Activated T-helper 1 cell treated with anti-CD3 and anti-CD28 coated beads, Interleukin-12 subunit alpha, Interleukin-12 subunit beta, Interleukin-2, Interleukin-4 antibody, amounts not matched to agents 30 ng/mL and 10 ng/mL and 1 ng/mL, durations not matched to agents 14 hours and 24 hours and 36 hours (primary cell): ENCODE results near the gene SH2D6. TPM values are rescaled to one million over a fixed set of nuclear protein-coding genes. Genes with fewer than 3 reads are reported as not detected.
A peak's percentile ranks its signal among the peaks of the same experiment; 100 is the strongest.

Experiments
- DNase-seq: peaks from one replicate; pipeline ENCODE4 v3.0.0; 2021; ENCODE audit warnings: low spot score
- H3K27ac Mint-ChIP-seq: one replicate; pipeline ENCODE4 v1.8.0; 2021; ENCODE audit warnings: mild to moderate bottlenecking, mixed read lengths
- H3K27me3 Mint-ChIP-seq: one replicate; pipeline ENCODE4 v1.8.0; 2022; ENCODE audit warnings: mild to moderate bottlenecking, moderate library complexity, mixed read lengths; ENCODE audit not compliant: insufficient read depth
- H3K36me3 Mint-ChIP-seq: one replicate; pipeline ENCODE4 v1.8.0; 2021; ENCODE audit warnings: low read depth, mixed read lengths
- H3K4me1 Mint-ChIP-seq: one replicate; pipeline ENCODE4 v1.8.0; 2021; ENCODE audit warnings: low read depth, mixed read lengths
- H3K4me3 Mint-ChIP-seq: one replicate; pipeline ENCODE4 v1.8.0; 2021; ENCODE audit warnings: mild to moderate bottlenecking, moderate library complexity, mixed read lengths
- H3K9me3 Mint-ChIP-seq: one replicate; pipeline ENCODE4 v1.8.0; 2021; ENCODE audit warnings: mixed read lengths
- intact Hi-C: fragments of 100-400 bp; cut with micrococcal nuclease; formaldehyde crosslinking; loops from one replicate; pipeline ENCODE4 v1.15.1; 2024
- total RNA-seq: library from RNA; stranded (reverse); gene quantifications from 2 replicates; pipeline ENCODE4 v1.2.3, GENCODE V29; 2022

Gene SH2D6
- total RNA-seq, 1 donor from 2014 or later = 0.70 TPM

DNA sequence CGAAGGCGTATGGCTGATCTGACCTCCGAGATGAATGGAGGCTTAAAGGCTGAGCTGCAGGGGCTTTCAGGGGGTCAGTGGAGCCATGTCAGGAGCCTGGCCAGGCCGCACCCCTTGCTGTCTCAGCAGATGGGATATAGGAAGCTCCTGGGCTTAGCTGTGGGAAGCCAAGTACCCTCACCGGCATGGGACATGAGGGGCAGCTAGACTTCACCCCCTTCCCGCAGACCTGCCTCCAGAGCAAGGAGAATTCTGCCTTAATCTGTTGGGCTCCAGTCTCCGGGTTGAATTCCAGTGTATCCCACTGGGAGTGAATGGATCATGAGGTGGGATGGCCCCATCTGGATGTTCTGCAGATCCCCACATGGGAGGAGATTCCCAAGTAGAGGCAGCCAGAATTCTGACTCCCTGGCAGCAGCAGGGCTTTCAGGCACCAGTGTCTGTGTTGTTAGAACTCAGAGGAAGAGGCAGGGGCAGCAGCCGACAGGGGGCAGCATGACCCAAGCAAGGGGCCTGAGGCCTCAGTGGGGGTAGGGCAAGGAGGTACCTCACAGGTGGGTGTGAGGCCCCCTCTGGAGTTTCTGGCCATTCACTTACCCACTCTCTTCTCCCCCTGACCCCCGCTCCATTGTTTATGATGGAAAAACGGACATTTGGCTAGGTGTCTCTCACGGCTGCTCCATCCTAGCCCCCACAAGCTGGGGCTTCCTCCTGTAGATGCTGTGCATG, 27.4 kb upstream of the SH2D6 start:
- Mint-ChIP-seq H3K4me3 (no peak overlapping the region), H3K27me3 (no peaks in the 10 kb centered on the region), H3K27ac (no peak overlapping the region), H3K36me3 (peaks cover 19% of the 10 kb centered on the region), H3K9me3 (no peaks in the 10 kb centered on the region), H3K4me1 (peaks cover 21% of the 10 kb centered on the region)
- intact Hi-C loops = loop anchor here (1.0 kb wide), 2 partner anchors 29 to 161 kb away; no protein-coding TSS in a partner anchor
- peak; percentile 54 for DNase-seq

- no peak for DNase-seq
- H3K36me3 Mint-ChIP-seq = peaks cover 25% of the 10 kb centered on the region
- intact Hi-C loops = no loop called here
- peaks cover 39% of the 10 kb centered on the region for H3K4me1 Mint-ChIP-seq
- no peaks in the 10 kb centered on the region for H3K27me3 Mint-ChIP-seq
- no peak overlapping the region for H3K4me3 Mint-ChIP-seq
- no peaks in the 10 kb centered on the region for H3K9me3 Mint-ChIP-seq
- no peak overlapping the region for H3K27ac Mint-ChIP-seq
Measured at GRCh38 chr2:85393836-85394235, 24.7 kb upstream of the SH2D6 start.

DNA sequence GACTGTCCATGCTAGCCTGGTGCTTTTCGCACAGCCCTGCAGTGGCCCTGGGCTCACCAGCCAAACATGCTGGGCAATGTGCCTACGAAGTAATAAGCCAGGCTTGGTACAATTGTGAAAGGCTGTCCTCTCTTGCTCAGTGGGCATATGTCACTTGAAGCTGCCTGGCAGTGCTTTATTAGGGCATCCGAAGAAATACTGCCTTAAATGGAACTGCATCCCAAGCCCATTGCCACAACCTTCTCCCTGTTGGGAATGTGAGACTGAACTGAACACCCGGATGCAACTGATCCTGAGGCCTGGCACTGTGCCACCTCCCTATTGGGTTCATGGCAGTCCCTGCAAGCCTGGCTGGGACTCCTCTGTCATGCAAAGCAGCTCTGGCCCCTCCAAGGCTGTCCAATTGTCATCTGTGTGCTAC, 24.2 kb upstream of the SH2D6 start:
- DNase-seq = no peak
- H3K4me3 Mint-ChIP-seq = no peak overlapping the region
- intact Hi-C loops = no loop called here
- H3K4me1 Mint-ChIP-seq = peaks cover 39% of the 10 kb centered on the region
- no peak overlapping the region for H3K27ac Mint-ChIP-seq
- peaks cover 22% of the 10 kb centered on the region for H3K36me3 Mint-ChIP-seq
- no peaks in the 10 kb centered on the region for H3K27me3 Mint-ChIP-seq
- H3K9me3 Mint-ChIP-seq = no peaks in the 10 kb centered on the region

GRCh38 chr2:85394976-85395375, 23.5 kb upstream of the SH2D6 start:
- no peaks in the 10 kb centered on the region for H3K27me3 Mint-ChIP-seq
- no peak overlapping the region for H3K4me3 Mint-ChIP-seq
- H3K4me1 Mint-ChIP-seq = peaks cover 39% of the 10 kb centered on the region
- no peaks in the 10 kb centered on the region for H3K9me3 Mint-ChIP-seq
- H3K27ac Mint-ChIP-seq = no peak overlapping the region
- H3K36me3 Mint-ChIP-seq = peaks cover 16% of the 10 kb centered on the region
- no peak for DNase-seq
- intact Hi-C loops = no loop called here

DNA sequence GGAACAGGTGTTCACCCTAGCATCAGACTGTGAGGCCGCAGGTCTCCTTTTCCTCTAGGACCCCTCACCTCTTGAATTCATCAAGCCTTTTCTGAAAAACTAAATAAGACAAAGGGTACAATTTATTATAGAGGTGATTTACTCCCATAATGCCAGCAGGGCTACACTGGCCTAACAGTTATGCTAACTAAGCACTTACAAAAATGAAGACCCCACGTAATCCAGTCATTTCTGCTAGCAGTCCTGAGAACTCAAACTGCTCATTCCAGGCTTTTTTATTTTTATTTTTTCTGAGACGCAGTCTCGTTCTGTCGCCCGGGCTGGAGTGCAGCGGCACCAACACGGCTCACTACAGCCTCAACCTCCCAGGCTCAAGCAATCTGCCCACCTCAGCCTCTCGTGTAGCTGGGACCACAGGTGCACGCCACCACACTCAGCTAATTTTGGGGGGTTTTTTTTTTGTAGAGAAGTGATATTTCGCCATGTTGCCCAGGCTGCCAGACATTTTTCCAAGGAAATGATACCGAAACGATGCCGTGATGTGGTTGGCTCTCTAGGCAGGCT, 22.5 kb upstream of the SH2D6 start:
- Mint-ChIP-seq H3K4me1 (peaks cover 38% of the 10 kb centered on the region), H3K27ac (no peak overlapping the region), H3K9me3 (no peaks in the 10 kb centered on the region), H3K27me3 (no peaks in the 10 kb centered on the region), H3K36me3 (peaks cover 20% of the 10 kb centered on the region), H3K4me3 (no peak overlapping the region)
- DNase-seq = no peak
- intact Hi-C loops = no loop called here

- Mint-ChIP-seq H3K36me3 (peaks cover 22% of the 10 kb centered on the region), H3K27ac (peak overlapping the region; percentile 52), H3K27me3 (no peaks in the 10 kb centered on the region), H3K4me3 (no peak overlapping the region), H3K9me3 (no peaks in the 10 kb centered on the region), H3K4me1 (peaks cover 30% of the 10 kb centered on the region)
- intact Hi-C loops = no loop called here
- no peak for DNase-seq
Measured at GRCh38 chr2:85396531-85397470, 21.7 kb upstream of the SH2D6 start.

GRCh38 chr2:85397925-85398331, 20.6 kb upstream of the SH2D6 start:
- peaks cover 24% of the 10 kb centered on the region for H3K4me1 Mint-ChIP-seq
- H3K4me3 Mint-ChIP-seq = no peak overlapping the region
- intact Hi-C loops = no loop called here
- DNase-seq = no peak
- no peaks in the 10 kb centered on the region for H3K27me3 Mint-ChIP-seq
- no peak overlapping the region for H3K27ac Mint-ChIP-seq
- peaks cover 2% of the 10 kb centered on the region for H3K9me3 Mint-ChIP-seq
- H3K36me3 Mint-ChIP-seq = peaks cover 27% of the 10 kb centered on the region

DNA sequence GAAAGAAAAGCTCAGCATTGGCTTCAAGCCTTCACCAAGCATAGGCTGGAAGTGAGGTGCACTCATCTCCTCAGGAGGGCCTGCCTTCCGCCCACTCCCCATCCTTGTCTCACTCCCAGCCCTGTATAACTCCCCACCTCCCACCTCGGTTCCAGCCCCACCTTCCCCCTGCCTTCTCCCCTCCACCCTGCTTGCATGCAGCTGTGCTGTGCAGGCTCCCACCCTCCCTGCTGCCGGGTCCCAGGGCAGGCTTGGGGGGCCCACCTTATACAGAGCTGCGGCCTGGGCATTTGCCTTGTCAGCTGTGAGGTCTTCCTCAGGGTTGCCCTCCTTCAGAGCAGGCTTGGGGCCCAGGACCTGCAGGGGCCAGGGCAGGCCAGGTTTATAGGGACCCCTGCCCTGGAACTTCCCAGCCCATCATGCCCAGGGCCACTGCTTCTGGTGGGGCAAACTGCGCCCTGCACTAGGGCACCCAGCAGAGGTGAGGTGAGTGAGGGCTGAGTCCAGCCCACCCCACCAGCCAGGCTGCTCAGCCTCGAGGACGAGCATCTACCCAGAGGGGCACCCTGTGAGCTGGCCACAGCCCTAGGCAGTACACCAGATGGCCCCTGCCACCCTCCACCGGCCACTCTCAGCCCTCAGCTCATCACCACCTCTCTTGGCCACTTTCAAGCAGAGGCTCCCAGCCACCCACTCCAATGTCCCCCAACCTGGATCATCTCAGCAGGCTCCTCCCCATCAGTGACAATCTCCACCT, 19.9 kb upstream of the SH2D6 start:
- no peak for DNase-seq
- Mint-ChIP-seq H3K27me3 (no peaks in the 10 kb centered on the region), H3K9me3 (peaks cover 7% of the 10 kb centered on the region), H3K4me3 (no peak overlapping the region), H3K4me1 (peaks cover 18% of the 10 kb centered on the region), H3K36me3 (peaks cover 29% of the 10 kb centered on the region), H3K27ac (no peak overlapping the region)
- intact Hi-C loops = no loop called here

- Mint-ChIP-seq H3K36me3 (peaks cover 30% of the 10 kb centered on the region), H3K27ac (no peak overlapping the region), H3K4me3 (no peak overlapping the region), H3K9me3 (peaks cover 12% of the 10 kb centered on the region), H3K4me1 (peaks cover 18% of the 10 kb centered on the region), H3K27me3 (no peaks in the 10 kb centered on the region)
- intact Hi-C loops = no loop called here
- no peak for DNase-seq
Measured at GRCh38 chr2:85399183-85399455, 19.4 kb upstream of the SH2D6 start.

GRCh38 chr2:85400023-85400422, 18.5 kb upstream of the SH2D6 start:
- H3K27ac Mint-ChIP-seq = no peak overlapping the region
- DNase-seq = no peak

DNA sequence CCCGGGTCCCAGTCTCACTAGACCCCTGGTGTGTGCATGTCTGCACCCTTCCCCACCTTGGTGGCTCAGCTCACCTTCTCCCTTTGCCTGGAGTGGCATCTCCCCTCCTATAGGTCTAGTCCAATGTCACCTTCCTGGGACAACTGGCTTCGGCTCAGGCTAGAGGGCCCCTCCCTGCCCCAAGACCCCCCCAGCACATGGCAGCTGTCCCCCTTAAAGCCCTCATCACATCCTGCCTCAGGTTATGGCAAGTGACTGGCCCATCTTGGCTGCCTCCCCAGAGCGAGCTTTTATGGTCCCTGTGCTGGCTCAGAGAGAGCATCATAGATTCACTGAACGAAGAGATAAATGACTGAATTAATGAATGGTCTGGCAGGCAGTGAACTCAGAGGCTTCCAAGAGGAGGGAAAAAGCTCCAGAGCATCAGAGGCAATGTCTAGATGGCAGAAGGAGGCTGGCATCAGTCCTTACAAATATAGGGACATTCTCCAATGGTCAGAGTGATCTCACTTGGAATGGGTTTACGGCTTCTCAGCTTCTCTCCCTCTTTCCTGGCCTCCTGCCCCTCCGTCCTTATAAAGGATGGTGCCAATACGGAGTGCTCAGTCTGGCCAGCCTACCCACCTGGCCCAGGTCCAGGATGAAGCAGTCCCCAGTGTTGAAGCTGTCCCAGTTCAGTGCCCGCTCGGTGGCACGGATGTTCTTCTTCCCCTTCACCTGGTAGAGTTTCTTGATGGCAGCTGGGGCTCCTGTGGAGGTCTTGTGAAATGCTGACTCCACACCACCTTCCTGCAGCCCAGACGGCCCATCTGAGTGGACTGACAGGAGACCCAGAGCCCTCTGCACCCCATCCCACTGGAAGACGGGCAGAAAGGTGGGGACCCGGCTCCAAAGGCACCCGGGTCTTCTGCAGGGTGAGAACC, 17.7 kb upstream of the SH2D6 start:
- DNase-seq = no peak
- no peaks in the 10 kb centered on the region for H3K27me3 Mint-ChIP-seq
- intact Hi-C loops = no loop called here
- no peak overlapping the region for H3K4me3 Mint-ChIP-seq
- H3K4me1 Mint-ChIP-seq = peaks cover 29% of the 10 kb centered on the region
- H3K9me3 Mint-ChIP-seq = peaks cover 14% of the 10 kb centered on the region
- H3K27ac Mint-ChIP-seq = no peak overlapping the region
- H3K36me3 Mint-ChIP-seq = peaks cover 36% of the 10 kb centered on the region

More at GRCh38 chr2:85400023-85400422, 18.5 kb upstream of the SH2D6 start:
- Mint-ChIP-seq H3K4me1 (peaks cover 21% of the 10 kb centered on the region), H3K4me3 (no peak overlapping the region), H3K27me3 (no peaks in the 10 kb centered on the region), H3K9me3 (peaks cover 14% of the 10 kb centered on the region), H3K36me3 (peaks cover 32% of the 10 kb centered on the region)
- intact Hi-C loops = no loop called here

DNA sequence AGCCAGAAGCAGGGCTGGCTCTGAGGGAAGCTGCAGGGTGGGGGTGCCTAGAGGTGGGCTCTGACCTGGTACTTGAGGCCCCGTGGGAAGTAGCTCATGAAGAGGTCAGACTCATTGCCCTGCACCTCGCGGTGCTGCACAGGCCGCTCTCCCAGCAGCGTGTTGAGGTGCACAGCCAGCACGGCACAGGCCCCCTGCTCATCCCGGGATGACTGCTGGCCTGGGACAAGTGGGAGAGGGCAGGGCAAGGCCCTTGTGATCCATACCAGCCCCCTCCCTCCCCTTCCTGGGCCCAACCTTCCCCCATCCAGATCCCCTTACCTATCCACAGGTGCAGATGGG, 17.1 kb upstream of the SH2D6 start:
- H3K36me3 Mint-ChIP-seq = peaks cover 35% of the 10 kb centered on the region
- peaks cover 14% of the 10 kb centered on the region for H3K9me3 Mint-ChIP-seq
- no peak overlapping the region for H3K27ac Mint-ChIP-seq
- H3K4me1 Mint-ChIP-seq = peaks cover 33% of the 10 kb centered on the region
- intact Hi-C loops = no loop called here
- H3K4me3 Mint-ChIP-seq = no peak overlapping the region
- DNase-seq = no peak
- H3K27me3 Mint-ChIP-seq = no peaks in the 10 kb centered on the region
